ENCODE measurements around the gene RCN2.
"Not testable (repeated sequence)": the region's sequence is repeated elsewhere in the genome, so short reads cannot be mapped to it uniquely, and the experiment has no call there.

DNA sequence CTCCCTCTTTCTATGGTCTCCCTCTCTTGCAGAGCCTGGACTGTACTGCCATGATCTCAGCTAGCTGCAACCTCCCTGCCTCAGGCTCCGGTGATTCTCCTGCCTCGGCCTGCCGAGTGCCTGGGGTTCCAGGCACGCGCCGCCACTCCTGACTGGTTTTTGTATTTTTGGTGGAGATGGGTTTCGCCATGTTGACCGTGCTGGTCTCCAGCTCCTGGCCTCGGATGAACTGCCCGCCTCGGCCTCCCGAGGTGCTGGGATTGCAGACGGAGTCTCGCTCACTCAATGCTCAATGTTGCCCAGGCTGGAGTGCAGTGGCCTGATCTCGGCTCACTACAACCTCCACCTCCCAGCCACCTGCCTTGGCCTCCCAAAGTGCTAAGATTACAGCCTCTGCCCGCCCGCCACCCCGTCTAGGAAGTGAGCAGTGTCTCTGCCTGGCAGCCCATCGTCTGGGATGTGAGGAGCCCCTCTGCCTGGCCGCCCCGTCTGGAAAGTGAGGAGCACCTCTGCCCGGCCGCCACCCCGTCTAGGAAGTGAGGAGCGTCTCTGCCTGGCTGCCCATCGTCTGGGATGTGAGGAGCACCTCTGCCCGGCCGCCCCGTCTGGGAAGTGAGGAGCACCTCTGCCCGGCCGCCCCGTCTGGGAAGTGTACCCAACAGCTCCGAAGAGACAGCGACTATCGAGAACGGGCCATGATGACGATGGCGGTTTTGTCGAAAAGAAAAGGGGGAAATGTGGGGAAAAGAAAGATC lies 32.2 kb upstream of the RCN2 start:
- TF ChIP-seq, protein P1, sequence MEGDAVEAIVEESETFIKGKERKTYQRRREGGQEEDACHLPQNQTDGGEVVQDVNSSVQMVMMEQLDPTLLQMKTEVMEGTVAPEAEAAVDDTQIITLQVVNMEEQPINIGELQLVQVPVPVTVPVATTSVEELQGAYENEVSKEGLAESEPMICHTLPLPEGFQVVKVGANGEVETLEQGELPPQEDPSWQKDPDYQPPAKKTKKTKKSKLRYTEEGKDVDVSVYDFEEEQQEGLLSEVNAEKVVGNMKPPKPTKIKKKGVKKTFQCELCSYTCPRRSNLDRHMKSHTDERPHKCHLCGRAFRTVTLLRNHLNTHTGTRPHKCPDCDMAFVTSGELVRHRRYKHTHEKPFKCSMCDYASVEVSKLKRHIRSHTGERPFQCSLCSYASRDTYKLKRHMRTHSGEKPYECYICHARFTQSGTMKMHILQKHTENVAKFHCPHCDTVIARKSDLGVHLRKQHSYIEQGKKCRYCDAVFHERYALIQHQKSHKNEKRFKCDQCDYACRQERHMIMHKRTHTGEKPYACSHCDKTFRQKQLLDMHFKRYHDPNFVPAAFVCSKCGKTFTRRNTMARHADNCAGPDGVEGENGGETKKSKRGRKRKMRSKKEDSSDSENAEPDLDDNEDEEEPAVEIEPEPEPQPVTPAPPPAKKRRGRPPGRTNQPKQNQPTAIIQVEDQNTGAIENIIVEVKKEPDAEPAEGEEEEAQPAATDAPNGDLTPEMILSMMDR (conservative IDR thresholded peaks at IDR 0.05) = not testable (repeated sequence)
- not testable (repeated sequence) for TF ChIP-seq EZH2 (IDR thresholded peaks at IDR 0.05; ENCODE audit: low read depth)
